ENCODE measurements around the gene S100A6.

S100A6 gene

GRCh38 chr1:153506386-153506785 is 29.4 kb downstream of the S100A6 start:
- DNase-seq (ENCODE audit: low read depth): no peak
- no peak for TF ChIP-seq CTCF (IDR thresholded peaks at IDR 0.05; ENCODE audit: control insufficient read depth, extremely low read depth, insufficient read depth)
- no peak overlapping the region for H3K4me3 ChIP-seq (ENCODE audit: low read depth, low read length)

- H3K4me3 ChIP-seq (ENCODE audit: low read depth, low read length): no peak overlapping the region
- no peak for TF ChIP-seq CTCF (IDR thresholded peaks at IDR 0.05; ENCODE audit: control insufficient read depth, extremely low read depth, insufficient read depth)
- DNase-seq (ENCODE audit: low read depth): no peak
These were observed 30.2 kb downstream of the S100A6 start for GRCh38 chr1:153505576-153505975.

GRCh38 chr1:153503766-153504165 is 32.0 kb downstream of the S100A6 start:
- H3K4me3 ChIP-seq (ENCODE audit: low read depth, low read length): no peak overlapping the region
- TF ChIP-seq CTCF (IDR thresholded peaks at IDR 0.05; ENCODE audit: control insufficient read depth, extremely low read depth, insufficient read depth): no peak
- DNase-seq (ENCODE audit: low read depth): no peak

- H3K4me3 ChIP-seq (ENCODE audit: low read depth, low read length): no peak overlapping the region
- no peak for DNase-seq (ENCODE audit: low read depth)
- no peak for TF ChIP-seq CTCF (IDR thresholded peaks at IDR 0.05; ENCODE audit: control insufficient read depth, extremely low read depth, insufficient read depth)
These were observed 37.0 kb downstream of the S100A6 start for GRCh38 chr1:153498746-153499145.

- no peak overlapping the region for H3K4me3 ChIP-seq (ENCODE audit: low read depth, low read length)
- no peak for TF ChIP-seq CTCF (IDR thresholded peaks at IDR 0.05; ENCODE audit: control insufficient read depth, extremely low read depth, insufficient read depth)
- DNase-seq (ENCODE audit: low read depth): no peak
These were observed 40.3 kb downstream of the S100A6 start for GRCh38 chr1:153495536-153495935.

- TF ChIP-seq CTCF (IDR thresholded peaks at IDR 0.05; ENCODE audit: control insufficient read depth, extremely low read depth, insufficient read depth): peak; percentile 96
- DNase-seq (ENCODE audit: low read depth): no peak
- no peak overlapping the region for H3K4me3 ChIP-seq (ENCODE audit: low read depth, low read length)
These were observed 40.7 kb downstream of the S100A6 start for GRCh38 chr1:153494976-153495535.

- H3K4me3 ChIP-seq (ENCODE audit: low read depth, low read length): no peak overlapping the region
- DNase-seq (ENCODE audit: low read depth): no peak
These were observed 42.3 kb downstream of the S100A6 start for GRCh38 chr1:153493343-153493960.

More at GRCh38 chr1:153493343-153493960, 42.3 kb downstream of the S100A6 start:
- TF ChIP-seq CTCF (IDR thresholded peaks at IDR 0.05; ENCODE audit: control insufficient read depth, extremely low read depth, insufficient read depth): no peak
